ENCODE measurements around the gene FOXP1.
A peak's percentile ranks its signal among the peaks of the same experiment; 100 is the strongest.

Gene FOXP1

DNA sequence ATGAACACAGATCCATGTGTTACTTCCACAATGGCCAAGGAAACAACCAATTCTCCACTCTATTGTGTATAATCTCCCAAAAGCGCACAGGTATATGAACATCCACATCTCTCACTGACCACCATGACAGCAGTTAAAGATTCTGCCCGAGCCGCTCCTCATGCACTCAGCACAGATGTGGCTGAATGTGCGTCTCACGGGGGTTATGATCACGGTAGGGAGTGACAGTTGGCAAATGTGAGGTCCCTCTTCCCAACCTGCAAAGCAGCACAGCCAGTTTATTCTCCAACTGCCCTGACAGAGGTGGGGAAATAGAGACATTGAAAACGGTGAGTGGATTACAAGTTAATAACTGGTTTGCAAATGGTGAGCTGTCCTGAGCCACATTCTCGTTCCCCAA is 17.6 kb downstream of the FOXP1 start:
- Histone ChIP-seq H3K36me3 (ENCODE audit: control insufficient read depth in 1 of 2, insufficient read depth in 2 of 2, low read length in 2 of 2) (peaks cover 0 to 15% of the 10 kb centered on the region in 2 donors), H3K9me3 (ENCODE audit: control insufficient read depth in 1 of 2, low read length in 2 of 2) (no peaks in the 10 kb centered on the region), H3K9ac (ENCODE audit: low read depth in 1 of 2, low read length in 2 of 2) (no peak overlapping the region), H3K4me1 (ENCODE audit: control insufficient read depth in 1 of 2, insufficient read depth in 2 of 2, low read length in 2 of 2) (peaks cover 19 to 24% of the 10 kb centered on the region in 2 donors), H3K27me3 (ENCODE audit: control insufficient read depth in 1 of 2, insufficient read depth in 2 of 2, low read length in 2 of 2) (no peaks in the 10 kb centered on the region), H3K27ac (ENCODE audit: low read depth, low read length) (no peak overlapping the region), H3K4me3 (ENCODE audit: low read depth in 1 of 2, low read length in 2 of 2) (no peak overlapping the region)

DNA sequence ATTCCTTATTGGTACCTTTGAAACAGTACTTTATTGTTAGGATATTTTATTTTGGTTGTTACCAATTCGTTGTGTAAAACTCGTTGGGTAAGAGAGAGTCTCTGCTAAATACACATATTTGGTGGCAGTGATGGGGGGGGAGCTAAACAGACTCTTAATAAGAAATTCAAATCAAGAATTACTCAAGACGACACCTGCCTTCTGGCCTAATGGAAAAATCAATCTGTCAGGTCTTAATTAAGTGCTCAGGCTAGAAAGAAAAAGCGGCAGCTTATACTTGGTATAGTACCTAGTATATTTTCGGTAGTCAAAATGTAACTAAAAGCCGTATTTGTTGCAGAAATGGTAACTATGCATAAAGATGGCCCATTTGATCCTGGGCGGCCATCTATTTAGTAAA is 18.2 kb downstream of the FOXP1 start:
- Histone ChIP-seq H3K27me3 (ENCODE audit: control insufficient read depth in 1 of 2, insufficient read depth in 2 of 2, low read length in 2 of 2) (no peaks in the 10 kb centered on the region), H3K27ac (ENCODE audit: low read depth, low read length) (no peak overlapping the region), H3K9ac (ENCODE audit: low read depth in 1 of 2, low read length in 2 of 2) (no peak overlapping the region), H3K4me1 (ENCODE audit: control insufficient read depth in 1 of 2, insufficient read depth in 2 of 2, low read length in 2 of 2) (peaks cover 19 to 24% of the 10 kb centered on the region in 2 donors), H3K4me3 (ENCODE audit: low read depth in 1 of 2, low read length in 2 of 2) (no peak overlapping the region), H3K36me3 (ENCODE audit: control insufficient read depth in 1 of 2, insufficient read depth in 2 of 2, low read length in 2 of 2) (peaks cover 0 to 10% of the 10 kb centered on the region in 2 donors), H3K9me3 (ENCODE audit: control insufficient read depth in 1 of 2, low read length in 2 of 2) (no peaks in the 10 kb centered on the region)

DNA sequence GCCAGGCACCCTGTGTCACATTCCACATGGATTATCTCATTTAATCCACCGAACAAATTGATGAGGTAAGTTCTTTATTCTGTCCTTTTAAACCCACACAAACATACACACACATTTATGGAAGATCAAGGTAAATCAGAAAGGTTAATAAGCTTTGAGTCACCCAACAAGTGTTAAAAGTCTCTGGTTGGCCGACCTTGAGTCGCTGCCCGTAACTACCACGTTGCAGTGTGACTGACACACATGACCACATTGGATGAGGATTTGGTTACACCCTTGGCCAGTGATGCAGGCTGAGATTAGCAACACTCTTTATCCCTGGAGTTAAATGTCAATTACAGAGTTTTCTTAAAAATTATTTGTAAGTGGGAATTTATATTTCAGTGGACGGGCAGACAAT is 19.2 kb downstream of the FOXP1 start:
- H3K27ac ChIP-seq (ENCODE audit: low read depth, low read length): no peak overlapping the region
- H3K4me3 ChIP-seq (ENCODE audit: low read depth in 1 of 2, low read length in 2 of 2): peak overlapping the region in 1 of 2 donors; percentile 1
- H3K36me3 ChIP-seq (ENCODE audit: control insufficient read depth in 1 of 2, insufficient read depth in 2 of 2, low read length in 2 of 2): peaks cover 0 to 9% of the 10 kb centered on the region in 2 donors
- H3K27me3 ChIP-seq (ENCODE audit: control insufficient read depth in 1 of 2, insufficient read depth in 2 of 2, low read length in 2 of 2): no peaks in the 10 kb centered on the region
- H3K4me1 ChIP-seq (ENCODE audit: control insufficient read depth in 1 of 2, insufficient read depth in 2 of 2, low read length in 2 of 2): peaks cover 19 to 24% of the 10 kb centered on the region in 2 donors
- H3K9me3 ChIP-seq (ENCODE audit: control insufficient read depth in 1 of 2, low read length in 2 of 2): no peaks in the 10 kb centered on the region
- H3K9ac ChIP-seq (ENCODE audit: low read depth in 1 of 2, low read length in 2 of 2): no peak overlapping the region

GRCh38 chr3:71563827-71564226 is 19.7 kb downstream of the FOXP1 start:
- Histone ChIP-seq H3K36me3 (ENCODE audit: control insufficient read depth in 1 of 2, insufficient read depth in 2 of 2, low read length in 2 of 2) (peaks cover 0 to 9% of the 10 kb centered on the region in 2 donors), H3K9me3 (ENCODE audit: control insufficient read depth in 1 of 2, low read length in 2 of 2) (no peaks in the 10 kb centered on the region), H3K9ac (ENCODE audit: low read depth in 1 of 2, low read length in 2 of 2) (no peak overlapping the region), H3K27ac (ENCODE audit: low read depth, low read length) (no peak overlapping the region), H3K4me3 (ENCODE audit: low read depth in 1 of 2, low read length in 2 of 2) (peak overlapping the region in 1 of 2 donors; percentile 1), H3K4me1 (ENCODE audit: control insufficient read depth in 1 of 2, insufficient read depth in 2 of 2, low read length in 2 of 2) (peaks cover 19 to 24% of the 10 kb centered on the region in 2 donors), H3K27me3 (ENCODE audit: control insufficient read depth in 1 of 2, insufficient read depth in 2 of 2, low read length in 2 of 2) (no peaks in the 10 kb centered on the region)

- Histone ChIP-seq H3K27ac (ENCODE audit: low read depth, low read length) (no peak overlapping the region), H3K9ac (ENCODE audit: low read depth in 1 of 2, low read length in 2 of 2) (no peak overlapping the region), H3K27me3 (ENCODE audit: control insufficient read depth in 1 of 2, insufficient read depth in 2 of 2, low read length in 2 of 2) (no peaks in the 10 kb centered on the region), H3K4me1 (ENCODE audit: control insufficient read depth in 1 of 2, insufficient read depth in 2 of 2, low read length in 2 of 2) (peaks cover 19 to 21% of the 10 kb centered on the region in 2 donors), H3K4me3 (ENCODE audit: low read depth in 1 of 2, low read length in 2 of 2) (no peak overlapping the region), H3K9me3 (ENCODE audit: control insufficient read depth in 1 of 2, low read length in 2 of 2) (no peaks in the 10 kb centered on the region), H3K36me3 (ENCODE audit: control insufficient read depth in 1 of 2, insufficient read depth in 2 of 2, low read length in 2 of 2) (peaks cover 0 to 12% of the 10 kb centered on the region in 2 donors)
These were observed 20.6 kb downstream of the FOXP1 start for GRCh38 chr3:71562938-71563337.

DNA sequence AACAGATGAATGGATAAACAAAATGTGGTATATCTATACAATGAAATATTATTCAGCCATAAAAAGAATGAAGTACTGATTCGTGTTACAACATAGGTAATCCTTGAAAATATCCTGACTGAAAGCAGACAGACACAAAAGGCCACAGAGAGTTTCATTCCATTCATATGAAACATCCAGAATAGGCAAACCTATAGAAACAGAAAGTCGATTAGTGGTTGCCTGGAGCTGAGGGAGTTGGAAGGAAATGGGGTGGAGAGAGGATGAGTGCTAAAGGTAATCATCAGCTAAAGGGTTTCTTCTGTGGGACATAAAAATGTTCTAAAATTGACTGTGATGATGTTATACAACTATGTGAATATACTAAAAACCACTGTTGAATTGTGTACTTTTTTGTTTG is 22.9 kb downstream of the FOXP1 start:
- Histone ChIP-seq H3K27ac (ENCODE audit: low read depth, low read length) (no peak overlapping the region), H3K27me3 (ENCODE audit: control insufficient read depth in 1 of 2, insufficient read depth in 2 of 2, low read length in 2 of 2) (no peaks in the 10 kb centered on the region), H3K4me1 (ENCODE audit: control insufficient read depth in 1 of 2, insufficient read depth in 2 of 2, low read length in 2 of 2) (peaks cover 19 to 21% of the 10 kb centered on the region in 2 donors), H3K9ac (ENCODE audit: low read depth in 1 of 2, low read length in 2 of 2) (no peak overlapping the region), H3K9me3 (ENCODE audit: control insufficient read depth in 1 of 2, low read length in 2 of 2) (no peaks in the 10 kb centered on the region), H3K36me3 (ENCODE audit: control insufficient read depth in 1 of 2, insufficient read depth in 2 of 2, low read length in 2 of 2) (peaks cover 0 to 5% of the 10 kb centered on the region in 2 donors), H3K4me3 (ENCODE audit: low read depth in 1 of 2, low read length in 2 of 2) (no peak overlapping the region)

DNA sequence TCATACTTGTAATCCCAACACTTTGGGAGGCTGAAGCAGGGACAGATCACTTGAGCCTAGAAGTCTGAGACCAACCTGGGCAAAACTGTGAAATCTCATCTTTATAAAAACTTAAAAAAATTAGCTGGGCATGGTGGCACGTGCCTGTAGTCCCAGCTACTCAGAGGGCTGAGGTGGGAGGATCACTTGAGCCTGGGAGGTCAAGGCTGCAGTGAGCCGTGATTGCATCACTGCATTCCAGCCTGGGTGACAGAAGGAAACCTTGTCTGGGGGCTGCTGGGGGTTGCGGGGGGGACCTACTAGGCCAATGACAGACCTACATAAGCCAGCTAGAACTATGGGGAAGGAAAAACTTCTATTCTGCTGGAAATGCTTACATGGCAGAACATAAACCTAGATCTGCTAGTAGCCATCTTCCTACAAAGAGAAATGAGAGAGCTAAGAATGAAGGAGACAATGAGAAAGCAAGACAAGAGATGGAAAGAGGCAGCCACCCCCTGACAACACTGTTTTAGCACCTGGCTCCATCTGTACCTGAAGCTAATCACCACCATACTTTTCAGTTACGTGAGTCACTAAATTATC is 23.9 kb downstream of the FOXP1 start:
- peaks cover 19 to 21% of the 10 kb centered on the region in 2 donors for H3K4me1 ChIP-seq (ENCODE audit: control insufficient read depth in 1 of 2, insufficient read depth in 2 of 2, low read length in 2 of 2)
- no peak overlapping the region for H3K9ac ChIP-seq (ENCODE audit: low read depth in 1 of 2, low read length in 2 of 2)
- no peaks in the 10 kb centered on the region for H3K27me3 ChIP-seq (ENCODE audit: control insufficient read depth in 1 of 2, insufficient read depth in 2 of 2, low read length in 2 of 2)
- no peak overlapping the region for H3K27ac ChIP-seq (ENCODE audit: low read depth, low read length)
- H3K36me3 ChIP-seq (ENCODE audit: control insufficient read depth in 1 of 2, insufficient read depth in 2 of 2, low read length in 2 of 2): peaks cover 0 to 4% of the 10 kb centered on the region in 2 donors
- H3K4me3 ChIP-seq (ENCODE audit: low read depth in 1 of 2, low read length in 2 of 2): no peak overlapping the region
- no peaks in the 10 kb centered on the region for H3K9me3 ChIP-seq (ENCODE audit: control insufficient read depth in 1 of 2, low read length in 2 of 2)

- Histone ChIP-seq H3K9me3 (ENCODE audit: control insufficient read depth in 1 of 2, low read length in 2 of 2) (no peaks in the 10 kb centered on the region), H3K4me3 (ENCODE audit: low read depth in 1 of 2, low read length in 2 of 2) (no peak overlapping the region), H3K27me3 (ENCODE audit: control insufficient read depth in 1 of 2, insufficient read depth in 2 of 2, low read length in 2 of 2) (no peaks in the 10 kb centered on the region), H3K27ac (ENCODE audit: low read depth, low read length) (no peak overlapping the region), H3K4me1 (ENCODE audit: control insufficient read depth in 1 of 2, insufficient read depth in 2 of 2, low read length in 2 of 2) (peaks cover 13 to 15% of the 10 kb centered on the region in 2 donors), H3K9ac (ENCODE audit: low read depth in 1 of 2, low read length in 2 of 2) (no peak overlapping the region), H3K36me3 (ENCODE audit: control insufficient read depth in 1 of 2, insufficient read depth in 2 of 2, low read length in 2 of 2) (peaks cover 0 to 4% of the 10 kb centered on the region in 2 donors)
These were observed 24.5 kb downstream of the FOXP1 start for GRCh38 chr3:71559021-71559420.

DNA sequence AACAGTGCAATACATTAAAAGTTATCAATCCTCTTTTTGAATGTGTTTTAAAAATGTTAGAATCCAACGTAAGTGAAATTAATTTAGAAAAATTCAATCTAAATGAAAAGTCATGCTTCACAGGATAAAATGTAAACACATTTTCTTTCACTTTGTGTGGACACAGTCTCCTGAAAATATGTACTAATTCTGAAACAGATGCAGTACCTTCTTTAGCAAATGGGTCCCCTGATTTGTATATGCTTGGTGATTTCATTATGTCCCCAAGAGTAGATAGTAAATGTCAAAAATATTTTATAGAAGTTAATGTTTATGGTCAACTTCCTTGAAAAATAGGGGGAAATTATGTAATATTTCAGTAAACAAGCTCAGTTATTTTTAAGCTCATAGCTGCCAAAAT is 28.9 kb downstream of the FOXP1 start:
- peaks cover 0 to 4% of the 10 kb centered on the region in 2 donors for H3K36me3 ChIP-seq (ENCODE audit: control insufficient read depth in 1 of 2, insufficient read depth in 2 of 2, low read length in 2 of 2)
- H3K4me1 ChIP-seq (ENCODE audit: control insufficient read depth in 1 of 2, insufficient read depth in 2 of 2, low read length in 2 of 2): no peaks in the 10 kb centered on the region
- H3K4me3 ChIP-seq (ENCODE audit: low read depth in 1 of 2, low read length in 2 of 2): no peak overlapping the region
- H3K27me3 ChIP-seq (ENCODE audit: control insufficient read depth in 1 of 2, insufficient read depth in 2 of 2, low read length in 2 of 2): no peaks in the 10 kb centered on the region
- H3K9me3 ChIP-seq (ENCODE audit: control insufficient read depth in 1 of 2, low read length in 2 of 2): no peaks in the 10 kb centered on the region
- no peak overlapping the region for H3K27ac ChIP-seq (ENCODE audit: low read depth, low read length)
- H3K9ac ChIP-seq (ENCODE audit: low read depth in 1 of 2, low read length in 2 of 2): no peak overlapping the region

DNA sequence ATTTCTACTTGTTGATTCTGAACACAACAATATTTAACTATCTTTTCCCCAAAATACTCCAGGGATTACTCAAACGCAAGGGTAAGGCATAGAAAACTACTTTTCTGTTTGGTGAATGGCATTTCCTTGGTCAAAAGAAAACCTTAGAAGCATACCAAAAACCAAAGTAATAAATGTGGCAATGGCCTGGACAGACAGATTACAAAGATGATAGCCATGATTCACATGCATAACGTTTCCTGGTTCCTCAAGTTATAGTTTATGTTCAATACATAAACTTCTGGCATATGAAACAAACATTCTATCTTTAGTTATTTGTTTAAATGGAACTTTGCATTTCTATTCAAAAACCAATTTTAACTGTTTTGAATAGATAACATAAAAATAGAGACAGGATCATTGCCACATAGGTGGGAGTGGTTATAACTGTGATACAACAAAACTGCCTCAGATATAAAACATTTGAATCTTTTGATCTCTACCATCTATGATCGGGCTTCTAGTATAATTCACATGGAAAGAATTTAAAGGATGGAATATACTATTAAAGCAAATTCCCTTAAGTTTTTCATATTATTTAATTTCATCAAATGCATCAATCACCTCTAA is 32.1 kb downstream of the FOXP1 start:
- peaks cover 0 to 14% of the 10 kb centered on the region in 2 donors for H3K4me1 ChIP-seq (ENCODE audit: control insufficient read depth in 1 of 2, insufficient read depth in 2 of 2, low read length in 2 of 2)
- peaks cover 0 to under 1% of the 10 kb centered on the region in 2 donors for H3K36me3 ChIP-seq (ENCODE audit: control insufficient read depth in 1 of 2, insufficient read depth in 2 of 2, low read length in 2 of 2)
- no peak overlapping the region for H3K9ac ChIP-seq (ENCODE audit: low read depth in 1 of 2, low read length in 2 of 2)
- no peak overlapping the region for H3K27ac ChIP-seq (ENCODE audit: low read depth, low read length)
- no peaks in the 10 kb centered on the region for H3K9me3 ChIP-seq (ENCODE audit: control insufficient read depth in 1 of 2, low read length in 2 of 2)
- no peaks in the 10 kb centered on the region for H3K27me3 ChIP-seq (ENCODE audit: control insufficient read depth in 1 of 2, insufficient read depth in 2 of 2, low read length in 2 of 2)
- H3K4me3 ChIP-seq (ENCODE audit: low read depth in 1 of 2, low read length in 2 of 2): no peak overlapping the region

Data from duodenal mucosa (tissue), 2 donors.